Nephron (organoid): Measurements from ENCODE around the gene MFSD6.

Experiments
- H3K27ac Mint-ChIP-seq, 3 experiments: 2 replicates each; pipeline ENCODE4 v1.8.0; 2020; ENCODE audit warnings: mixed read lengths in 3 of 3, mild to moderate bottlenecking in 2 of 3, moderate library complexity in 1 of 3
- H3K27me3 Mint-ChIP-seq: 2 replicates; pipeline ENCODE4 v1.8.0; 2021; ENCODE audit warnings: low read depth, mild to moderate bottlenecking, moderate library complexity, mixed read lengths
- H3K36me3 Mint-ChIP-seq: 2 replicates; pipeline ENCODE4 v1.8.0; 2020; ENCODE audit warnings: low read depth, mixed read lengths
- H3K4me1 Mint-ChIP-seq: 2 replicates; pipeline ENCODE4 v1.8.0; 2020; ENCODE audit warnings: mixed read lengths
- H3K4me3 Mint-ChIP-seq, 3 experiments: 2 replicates each; pipeline ENCODE4 v1.8.0; 2020; ENCODE audit warnings: mild to moderate bottlenecking in 3 of 3, mixed read lengths in 3 of 3, moderate library complexity in 2 of 3
- H3K9me3 Mint-ChIP-seq: 2 replicates; pipeline ENCODE4 v1.8.0; 2020; ENCODE audit warnings: mixed read lengths
- TF ChIP-seq, protein P1 (sequence below), 3 experiments: fragments of 200-600 bp; sonication (generic); IDR thresholded peaks; one replicate each; pipeline ENCODE4 v1.5.0; 2021; ENCODE audit warnings: antibody characterized with exemption in 3 of 3; ENCODE audit not compliant: unreplicated experiment in 3 of 3

Gene MFSD6

GRCh38 chr2:190526105-190526750 is 118.1 kb downstream of the MFSD6 start:
- Mint-ChIP-seq H3K27ac (peak overlapping the region in 1 of 3 experiments; percentile 56), H3K9me3 (no peaks in the 10 kb centered on the region), H3K27me3 (no peaks in the 10 kb centered on the region), H3K4me1 (peaks cover 29% of the 10 kb centered on the region), H3K36me3 (peaks cover 8% of the 10 kb centered on the region), H3K4me3 (no peak overlapping the region)
- TF ChIP-seq, protein P1, sequence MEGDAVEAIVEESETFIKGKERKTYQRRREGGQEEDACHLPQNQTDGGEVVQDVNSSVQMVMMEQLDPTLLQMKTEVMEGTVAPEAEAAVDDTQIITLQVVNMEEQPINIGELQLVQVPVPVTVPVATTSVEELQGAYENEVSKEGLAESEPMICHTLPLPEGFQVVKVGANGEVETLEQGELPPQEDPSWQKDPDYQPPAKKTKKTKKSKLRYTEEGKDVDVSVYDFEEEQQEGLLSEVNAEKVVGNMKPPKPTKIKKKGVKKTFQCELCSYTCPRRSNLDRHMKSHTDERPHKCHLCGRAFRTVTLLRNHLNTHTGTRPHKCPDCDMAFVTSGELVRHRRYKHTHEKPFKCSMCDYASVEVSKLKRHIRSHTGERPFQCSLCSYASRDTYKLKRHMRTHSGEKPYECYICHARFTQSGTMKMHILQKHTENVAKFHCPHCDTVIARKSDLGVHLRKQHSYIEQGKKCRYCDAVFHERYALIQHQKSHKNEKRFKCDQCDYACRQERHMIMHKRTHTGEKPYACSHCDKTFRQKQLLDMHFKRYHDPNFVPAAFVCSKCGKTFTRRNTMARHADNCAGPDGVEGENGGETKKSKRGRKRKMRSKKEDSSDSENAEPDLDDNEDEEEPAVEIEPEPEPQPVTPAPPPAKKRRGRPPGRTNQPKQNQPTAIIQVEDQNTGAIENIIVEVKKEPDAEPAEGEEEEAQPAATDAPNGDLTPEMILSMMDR (IDR thresholded peaks at IDR 0.05; ENCODE audit: unreplicated experiment in 3 of 3), result no peak

DNA sequence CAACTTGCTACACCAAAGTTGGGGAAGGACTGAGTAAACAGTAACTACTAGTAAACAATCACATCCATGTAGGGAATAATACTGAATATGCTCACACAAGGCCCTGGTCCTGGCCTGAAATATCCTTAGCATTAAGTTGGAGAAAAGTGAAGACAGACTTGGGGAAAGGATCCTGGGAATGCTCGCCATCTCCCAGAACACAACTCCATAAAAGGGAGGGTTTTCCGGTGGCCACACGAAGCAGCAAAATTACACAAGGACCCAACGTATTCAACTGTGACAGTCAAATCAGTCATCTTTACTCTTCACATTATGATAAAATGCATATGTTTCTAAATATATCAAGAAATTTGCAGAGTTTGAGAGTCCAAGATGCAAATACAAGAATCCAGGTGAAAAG is 119.1 kb downstream of the MFSD6 start:
- Mint-ChIP-seq H3K27me3 (no peaks in the 10 kb centered on the region), H3K36me3 (peaks cover 4% of the 10 kb centered on the region), H3K4me3 (no peak overlapping the region), H3K27ac (no peak overlapping the region), H3K4me1 (peaks cover 29% of the 10 kb centered on the region), H3K9me3 (no peaks in the 10 kb centered on the region)
- TF ChIP-seq, protein P1 (IDR thresholded peaks at IDR 0.05; ENCODE audit: unreplicated experiment in 3 of 3), result no peak

- Mint-ChIP-seq H3K4me3 (no peak overlapping the region), H3K4me1 (peaks cover 29% of the 10 kb centered on the region), H3K27me3 (no peaks in the 10 kb centered on the region), H3K9me3 (no peaks in the 10 kb centered on the region), H3K36me3 (peaks cover 4% of the 10 kb centered on the region), H3K27ac (peak overlapping the region; percentile 19 to 90 (median 22))
- TF ChIP-seq, protein P1 (IDR thresholded peaks at IDR 0.05; ENCODE audit: unreplicated experiment in 3 of 3), result no peak
Measured at GRCh38 chr2:190527918-190528317, 119.8 kb downstream of the MFSD6 start.

DNA sequence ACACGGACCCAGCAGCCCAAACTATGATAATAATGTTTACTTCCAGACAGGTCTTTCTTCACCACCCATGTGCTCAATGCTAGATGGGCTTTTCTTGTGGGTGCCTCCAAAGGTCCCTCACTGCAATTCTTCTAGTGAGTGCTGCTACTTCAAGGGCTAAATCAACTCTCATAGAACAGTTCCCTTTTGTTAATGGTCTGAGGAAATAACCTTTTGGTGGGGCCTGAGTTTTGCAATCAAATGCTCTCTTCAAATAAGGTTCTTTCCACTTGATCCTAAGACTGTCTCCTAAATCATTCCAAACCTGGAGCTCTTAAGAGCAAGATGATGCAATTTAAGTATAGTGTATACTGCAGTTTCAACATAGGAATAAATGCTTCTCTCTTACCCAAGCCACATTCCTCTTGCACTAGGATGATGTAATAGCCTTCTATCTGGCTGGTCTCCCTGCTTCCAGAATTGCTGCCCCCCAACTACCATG is 120.4 kb downstream of the MFSD6 start:
- H3K4me1 Mint-ChIP-seq, result peaks cover 32% of the 10 kb centered on the region
- no peak overlapping the region for H3K4me3 Mint-ChIP-seq

GRCh38 chr2:190529486-190530247 is 121.5 kb downstream of the MFSD6 start:
- TF ChIP-seq, protein P1 (IDR thresholded peaks at IDR 0.05; ENCODE audit: unreplicated experiment in 3 of 3), result no peak
- Mint-ChIP-seq H3K4me3 (peak overlapping the region in 1 of 3 experiments; percentile 4), H3K27ac (peak overlapping the region; percentile 83 to 90 (median 86))

More for the DNA sequence above, 120.4 kb downstream of the MFSD6 start:
- Mint-ChIP-seq H3K27me3 (no peaks in the 10 kb centered on the region), H3K27ac (peak overlapping the region in 2 of 3 experiments; percentile 65 to 90), H3K36me3 (peaks cover 4% of the 10 kb centered on the region), H3K9me3 (no peaks in the 10 kb centered on the region)
- TF ChIP-seq, protein P1 (IDR thresholded peaks at IDR 0.05; ENCODE audit: unreplicated experiment in 3 of 3), result no peak

More at GRCh38 chr2:190529486-190530247, 121.5 kb downstream of the MFSD6 start:
- Mint-ChIP-seq H3K27me3 (no peaks in the 10 kb centered on the region), H3K9me3 (no peaks in the 10 kb centered on the region), H3K36me3 (no peaks in the 10 kb centered on the region), H3K4me1 (peaks cover 39% of the 10 kb centered on the region)
